ENCODE measurements around the gene CLDN16.

The CLDN16 gene

DNA sequence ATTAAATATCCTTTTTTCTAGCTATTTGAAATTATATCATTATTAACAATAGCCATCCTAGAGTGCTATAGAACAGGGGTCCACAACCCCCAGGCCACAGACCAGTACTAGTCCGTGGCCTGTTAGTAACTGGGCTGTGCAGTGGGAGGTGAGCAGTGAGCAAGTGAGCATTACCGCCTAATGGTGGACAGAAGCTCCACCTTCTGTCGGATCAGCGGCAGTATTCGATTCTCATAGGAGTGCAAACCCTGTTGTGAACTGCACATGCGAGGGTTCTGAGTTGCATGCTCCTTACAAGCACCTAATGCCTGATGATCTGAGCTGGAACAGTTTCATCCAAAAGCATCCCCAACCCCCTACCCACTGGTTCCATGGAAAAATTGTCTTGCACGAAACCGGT, 11.7 kb downstream of the CLDN16 start:
- ATAC-seq (replicated peaks) = no peak

DNA sequence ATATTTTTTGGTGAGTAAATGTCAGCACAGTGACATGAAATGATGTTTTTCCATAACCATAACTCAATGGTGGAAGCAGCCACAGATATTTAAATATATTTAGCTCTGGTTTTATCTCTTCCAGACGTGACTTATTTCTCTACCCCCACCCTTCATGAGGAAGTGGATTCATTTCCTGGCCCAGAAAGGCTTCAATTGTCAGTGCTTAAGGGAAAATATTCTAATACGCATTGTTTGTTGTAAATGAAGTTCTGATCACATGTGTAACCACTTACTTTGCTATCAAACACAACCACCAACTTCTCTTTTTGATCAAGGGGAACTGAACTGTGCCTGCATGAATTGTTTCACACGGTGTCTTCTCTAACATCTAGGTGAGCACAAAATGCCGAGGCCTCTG, 14.0 kb downstream of the CLDN16 start:
- Mint-ChIP-seq H3K9me3 (no peaks in the 10 kb centered on the region), H3K4me1 (no peaks in the 10 kb centered on the region), H3K36me3 (no peaks in the 10 kb centered on the region), H3K27ac (no peak overlapping the region), H3K27me3 (no peaks in the 10 kb centered on the region), H3K4me3 (no peak overlapping the region)
- no peak for ATAC-seq (replicated peaks)
- no peak for DNase-seq

More for the DNA sequence above, 11.7 kb downstream of the CLDN16 start:
- no peaks in the 10 kb centered on the region for H3K9me3 Mint-ChIP-seq
- no peak overlapping the region for H3K27ac Mint-ChIP-seq
- no peaks in the 10 kb centered on the region for H3K4me1 Mint-ChIP-seq
- H3K27me3 Mint-ChIP-seq = no peaks in the 10 kb centered on the region
- no peak for DNase-seq
- no peak overlapping the region for H3K4me3 Mint-ChIP-seq
- H3K36me3 Mint-ChIP-seq = no peaks in the 10 kb centered on the region

GRCh38 chr3:190404715-190405114, 16.8 kb downstream of the CLDN16 start:
- DNase-seq (no peak), ATAC-seq (replicated peaks) (no peak)
- H3K4me1 Mint-ChIP-seq = no peaks in the 10 kb centered on the region
- H3K4me3 Mint-ChIP-seq = no peak overlapping the region
- no peak overlapping the region for H3K27ac Mint-ChIP-seq
- H3K27me3 Mint-ChIP-seq = no peaks in the 10 kb centered on the region
- no peaks in the 10 kb centered on the region for H3K9me3 Mint-ChIP-seq
- H3K36me3 Mint-ChIP-seq = no peaks in the 10 kb centered on the region

- no peak overlapping the region for H3K4me3 Mint-ChIP-seq
- no peaks in the 10 kb centered on the region for H3K36me3 Mint-ChIP-seq
- peaks cover 0 to 9% of the 10 kb centered on the region in 2 donors for H3K9me3 Mint-ChIP-seq
- no peak overlapping the region for H3K27ac Mint-ChIP-seq
- ATAC-seq (replicated peaks) (no peak), DNase-seq (no peak)
- H3K27me3 Mint-ChIP-seq = peaks cover 6% of the 10 kb centered on the region in 2 donors
- no peaks in the 10 kb centered on the region for H3K4me1 Mint-ChIP-seq
These were observed 26.3 kb downstream of the CLDN16 start for GRCh38 chr3:190414297-190414696.

GRCh38 chr3:190424108-190424477, 36.1 kb downstream of the CLDN16 start:
- Mint-ChIP-seq H3K36me3 (no peaks in the 10 kb centered on the region), H3K27me3 (no peaks in the 10 kb centered on the region), H3K4me1 (peaks cover 2 to 10% of the 10 kb centered on the region in 2 donors), H3K27ac (no peak overlapping the region), H3K4me3 (no peak overlapping the region), H3K9me3 (no peaks in the 10 kb centered on the region)
- no peak for ATAC-seq (replicated peaks)
- DNase-seq = no peak

DNA sequence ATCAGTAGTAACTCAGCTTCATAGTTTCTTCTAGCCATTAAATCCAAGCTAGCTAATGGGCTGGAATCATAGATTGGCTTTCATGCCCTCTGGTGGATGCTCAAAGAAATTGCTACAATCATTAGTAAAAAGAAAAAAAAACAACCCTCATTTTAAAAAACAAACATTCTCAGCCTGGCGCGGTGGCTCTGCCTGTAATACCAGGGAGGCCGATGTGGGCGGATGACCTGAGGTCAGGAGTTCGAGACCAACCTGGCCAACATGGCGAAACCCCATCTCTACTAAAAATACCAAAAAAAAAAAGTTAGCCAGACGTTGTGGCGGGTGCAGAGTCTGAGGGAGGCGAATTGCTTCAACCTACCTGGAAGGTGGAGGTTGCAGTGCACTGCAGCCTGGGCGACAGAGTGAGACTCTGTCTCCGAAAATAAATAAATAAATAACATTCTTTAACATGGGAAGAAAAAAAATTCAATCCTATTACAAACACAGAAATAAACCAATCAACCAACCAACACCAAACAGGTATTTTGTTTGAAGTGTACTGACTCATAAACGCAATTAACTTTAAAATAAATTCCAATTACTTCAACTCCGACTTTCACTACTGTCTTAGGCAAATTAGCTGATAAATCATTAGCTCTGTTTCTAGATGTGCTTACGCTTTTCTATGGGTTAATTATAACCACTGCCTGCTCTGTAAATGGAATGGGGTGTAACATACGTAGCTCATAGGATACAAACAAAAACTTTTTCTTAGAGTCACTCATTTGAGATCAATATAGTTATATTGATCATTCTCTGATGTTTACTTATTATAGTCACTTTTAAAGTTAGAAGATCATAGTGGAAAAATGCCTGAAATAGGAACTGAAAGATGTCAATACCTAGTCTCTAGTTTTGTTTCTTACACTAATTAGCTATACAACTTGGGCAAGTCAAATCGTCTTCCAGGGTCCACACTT, 36.8 kb downstream of the CLDN16 start:
- no peaks in the 10 kb centered on the region for H3K36me3 Mint-ChIP-seq
- peaks cover 2 to 10% of the 10 kb centered on the region in 2 donors for H3K4me1 Mint-ChIP-seq
- no peak overlapping the region for H3K4me3 Mint-ChIP-seq
- no peaks in the 10 kb centered on the region for H3K27me3 Mint-ChIP-seq
- peak; percentile 44 to 61 for ATAC-seq (replicated peaks)
- peak overlapping the region; percentile 43 for H3K27ac Mint-ChIP-seq
- peak; percentile 6 for DNase-seq
- no peaks in the 10 kb centered on the region for H3K9me3 Mint-ChIP-seq

- Mint-ChIP-seq H3K36me3 (no peaks in the 10 kb centered on the region), H3K4me1 (peaks cover 2 to 10% of the 10 kb centered on the region in 2 donors)
These were observed 37.9 kb downstream of the CLDN16 start for GRCh38 chr3:190425833-190426232.

GRCh38 chr3:190426806-190427507, 39.0 kb downstream of the CLDN16 start:
- no peak overlapping the region for H3K27ac Mint-ChIP-seq

More at GRCh38 chr3:190425833-190426232, 37.9 kb downstream of the CLDN16 start:
- ATAC-seq (replicated peaks) (no peak), DNase-seq (no peak)
- no peak overlapping the region for H3K27ac Mint-ChIP-seq
- no peak overlapping the region for H3K4me3 Mint-ChIP-seq
- no peaks in the 10 kb centered on the region for H3K27me3 Mint-ChIP-seq
- no peaks in the 10 kb centered on the region for H3K9me3 Mint-ChIP-seq

DNA sequence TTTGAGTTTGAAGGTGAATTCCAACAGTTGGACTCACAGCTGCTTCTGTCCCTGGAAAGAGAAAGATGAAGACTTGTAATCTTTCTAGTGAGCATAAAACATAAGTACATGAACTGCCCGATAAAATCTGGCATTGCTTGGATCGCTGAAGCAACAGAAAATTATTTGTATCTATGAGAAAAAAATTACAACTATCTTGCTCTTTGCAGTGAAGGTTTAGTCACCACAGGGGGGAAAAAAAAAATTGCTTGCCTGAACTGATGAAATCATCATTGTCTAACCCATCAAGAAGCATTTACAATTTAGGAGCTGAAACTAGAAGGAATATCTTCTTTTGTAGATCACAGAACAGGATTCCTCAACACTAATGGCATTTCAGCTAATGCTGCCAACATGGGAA, 41.7 kb downstream of the CLDN16 start:
- Mint-ChIP-seq H3K4me1 (peaks cover 0 to 5% of the 10 kb centered on the region in 2 donors), H3K27me3 (peaks cover 0 to 4% of the 10 kb centered on the region in 2 donors), H3K27ac (no peak overlapping the region), H3K4me3 (no peak overlapping the region), H3K36me3 (no peaks in the 10 kb centered on the region), H3K9me3 (peaks cover 0 to 4% of the 10 kb centered on the region in 2 donors)
- DNase-seq (no peak), ATAC-seq (replicated peaks) (no peak)

More at GRCh38 chr3:190426806-190427507, 39.0 kb downstream of the CLDN16 start:
- H3K27me3 Mint-ChIP-seq = no peaks in the 10 kb centered on the region
- ATAC-seq (replicated peaks) (no peak), DNase-seq (no peak)
- H3K4me1 Mint-ChIP-seq = peaks cover 2 to 10% of the 10 kb centered on the region in 2 donors
- H3K36me3 Mint-ChIP-seq = no peaks in the 10 kb centered on the region
- H3K9me3 Mint-ChIP-seq = no peaks in the 10 kb centered on the region
- no peak overlapping the region for H3K4me3 Mint-ChIP-seq

- Mint-ChIP-seq H3K36me3 (no peaks in the 10 kb centered on the region), H3K27ac (no peak overlapping the region), H3K4me1 (no peaks in the 10 kb centered on the region), H3K9me3 (peaks cover 0 to 4% of the 10 kb centered on the region in 2 donors), H3K4me3 (no peak overlapping the region), H3K27me3 (peaks cover 0 to 4% of the 10 kb centered on the region in 2 donors)
- ATAC-seq (replicated peaks) = no peak
- no peak for DNase-seq
These were observed 42.9 kb downstream of the CLDN16 start for GRCh38 chr3:190430906-190431305.

- no peaks in the 10 kb centered on the region for H3K36me3 Mint-ChIP-seq
- no peak overlapping the region for H3K27ac Mint-ChIP-seq
- DNase-seq (no peak), ATAC-seq (replicated peaks) (no peak)
- peaks cover 0 to 4% of the 10 kb centered on the region in 2 donors for H3K9me3 Mint-ChIP-seq
- H3K4me3 Mint-ChIP-seq = no peak overlapping the region
- no peaks in the 10 kb centered on the region for H3K4me1 Mint-ChIP-seq
- peaks cover 7 to 12% of the 10 kb centered on the region in 2 donors for H3K27me3 Mint-ChIP-seq
These were observed 44.3 kb downstream of the CLDN16 start for GRCh38 chr3:190432216-190432615.

DNA sequence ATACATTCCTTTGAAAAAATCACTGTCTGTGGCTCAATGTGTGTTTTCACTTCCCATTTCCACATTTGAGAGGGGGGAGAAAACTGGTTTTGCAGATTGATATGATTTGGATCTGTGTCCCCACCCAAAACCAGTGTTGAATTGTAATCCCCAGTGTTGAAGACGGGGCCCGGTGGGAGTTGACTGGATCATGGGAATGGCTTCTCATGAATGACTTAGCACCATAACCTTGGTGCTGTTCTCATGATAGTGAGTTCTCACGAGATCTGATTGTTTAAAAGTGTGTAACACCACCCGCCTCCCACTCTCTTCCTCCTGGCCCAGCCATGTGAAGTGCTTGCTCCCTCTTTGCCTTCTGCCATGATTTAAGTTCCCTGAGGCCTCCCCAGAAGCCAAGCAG, 45.7 kb downstream of the CLDN16 start:
- Mint-ChIP-seq H3K9me3 (peaks cover 0 to 4% of the 10 kb centered on the region in 2 donors), H3K4me1 (no peaks in the 10 kb centered on the region), H3K27me3 (peaks cover 9 to 12% of the 10 kb centered on the region in 2 donors), H3K27ac (no peak overlapping the region), H3K36me3 (no peaks in the 10 kb centered on the region), H3K4me3 (no peak overlapping the region)
- ATAC-seq (replicated peaks) (no peak), DNase-seq (no peak)

DNA sequence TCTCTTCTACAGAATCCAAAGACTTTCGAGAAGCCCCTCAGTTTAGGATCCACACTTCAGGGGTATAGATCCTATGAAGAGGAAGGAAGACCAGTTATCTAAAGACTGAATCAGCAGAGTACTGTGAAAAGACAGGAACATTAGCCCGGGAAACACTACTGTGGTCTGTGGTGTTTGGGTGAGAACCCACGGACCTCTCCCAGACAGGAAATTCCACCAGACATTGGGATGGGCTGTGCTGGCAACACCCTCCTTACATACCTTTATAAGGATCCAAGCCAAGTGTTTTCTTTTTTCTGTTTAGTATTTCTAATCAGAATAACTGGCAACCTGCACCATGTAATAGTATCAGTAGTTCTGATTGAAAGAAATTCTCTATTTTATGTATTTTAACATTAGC, 47.7 kb downstream of the CLDN16 start:
- no peaks in the 10 kb centered on the region for H3K36me3 Mint-ChIP-seq
- DNase-seq (no peak), ATAC-seq (replicated peaks) (no peak)
- peaks cover 0 to 4% of the 10 kb centered on the region in 2 donors for H3K9me3 Mint-ChIP-seq
- H3K27ac Mint-ChIP-seq = no peak overlapping the region
- peaks cover 9 to 12% of the 10 kb centered on the region in 2 donors for H3K27me3 Mint-ChIP-seq
- no peak overlapping the region for H3K4me3 Mint-ChIP-seq
- no peaks in the 10 kb centered on the region for H3K4me1 Mint-ChIP-seq

DNA sequence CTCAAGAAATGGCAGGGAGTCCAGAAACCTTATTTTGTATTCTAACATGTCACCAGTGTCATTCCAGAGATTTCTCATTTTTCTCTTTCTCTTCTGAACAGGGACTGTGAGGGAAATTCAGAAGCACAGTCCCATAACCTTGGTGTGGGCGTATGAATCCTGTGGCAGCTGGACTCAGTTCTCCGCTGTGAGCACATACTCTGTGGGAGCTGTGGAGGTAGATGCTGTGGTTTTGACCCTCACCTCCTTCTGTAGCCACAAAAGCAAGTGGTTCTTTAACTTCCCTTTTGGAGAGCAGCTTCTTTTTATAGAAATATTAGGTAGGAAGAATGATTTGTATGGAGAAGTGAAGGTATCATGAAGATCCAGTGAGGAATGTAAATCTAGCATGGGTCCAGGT, 48.4 kb downstream of the CLDN16 start:
- no peaks in the 10 kb centered on the region for H3K36me3 Mint-ChIP-seq
- H3K4me3 Mint-ChIP-seq = no peak overlapping the region
- no peak overlapping the region for H3K27ac Mint-ChIP-seq
- DNase-seq = no peak
- ATAC-seq (replicated peaks) = no peak
- peaks cover 0 to 4% of the 10 kb centered on the region in 2 donors for H3K9me3 Mint-ChIP-seq
- no peaks in the 10 kb centered on the region for H3K4me1 Mint-ChIP-seq
- H3K27me3 Mint-ChIP-seq = peaks cover 9 to 12% of the 10 kb centered on the region in 2 donors

Data from stimulated activated naive B cell treated with anti-CD40 and anti-IgM and Interleukin-4, amounts not matched to agents 10 μg/mL and 1 μg/mL and 100 μg/mL, for 72 hours (primary cell).